ENCODE data around the gene F2RL2.
A peak's percentile ranks its signal among the peaks of the same experiment; 100 is the strongest.
"Not testable (repeated sequence)": the region's sequence is repeated elsewhere in the genome, so short reads cannot be mapped to it uniquely, and the experiment has no call there.

F2RL2 gene

GRCh38 chr5:76620166-76620565 lies 3.0 kb downstream of the F2RL2 start:
- ATAC-seq, result no peak

- ATAC-seq, result no peak
Observed at GRCh38 chr5:76617675-76618074, 5.5 kb downstream of the F2RL2 start.

GRCh38 chr5:76617229-76617628 lies 6.0 kb downstream of the F2RL2 start:
- ATAC-seq, result no peak

- no peak for ATAC-seq
Observed at GRCh38 chr5:76616206-76616605, 7.0 kb downstream of the F2RL2 start.

GRCh38 chr5:76615759-76616158 lies 7.4 kb downstream of the F2RL2 start:
- no peak for ATAC-seq

GRCh38 chr5:76612942-76613341 lies 10.3 kb downstream of the F2RL2 start:
- ATAC-seq, result no peak

GRCh38 chr5:76610196-76610595 lies 13.0 kb downstream of the F2RL2 start:
- ATAC-seq, result no peak

- ATAC-seq, result peak in 1 of 2 donors; percentile 56
Observed at GRCh38 chr5:76608833-76609232, 14.4 kb downstream of the F2RL2 start.

GRCh38 chr5:76607353-76607871 lies 15.8 kb downstream of the F2RL2 start:
- ATAC-seq, result no peak

- no peak for ATAC-seq
Observed at GRCh38 chr5:76606701-76607100, 16.5 kb downstream of the F2RL2 start.

GRCh38 chr5:76604838-76605237 lies 18.4 kb downstream of the F2RL2 start:
- ATAC-seq, result no peak

- ATAC-seq, result not testable (repeated sequence)
Observed at GRCh38 chr5:76603991-76604390, 19.2 kb downstream of the F2RL2 start.

GRCh38 chr5:76602094-76602726 lies 21.0 kb downstream of the F2RL2 start:
- no peak for ATAC-seq

- peak; percentile 51 to 59 for ATAC-seq
Observed at GRCh38 chr5:76601470-76601869, 21.7 kb downstream of the F2RL2 start.

- no peak for ATAC-seq
Observed at GRCh38 chr5:76600716-76601115, 22.5 kb downstream of the F2RL2 start.

GRCh38 chr5:76598531-76598930 lies 24.7 kb downstream of the F2RL2 start:
- no peak for ATAC-seq

- ATAC-seq, result no peak
Observed at GRCh38 chr5:76595755-76596481, 27.3 kb downstream of the F2RL2 start.

- no peak for ATAC-seq
Observed at GRCh38 chr5:76594107-76594506, 29.1 kb downstream of the F2RL2 start.

- ATAC-seq, result no peak
Observed at GRCh38 chr5:76592692-76593091, 30.5 kb downstream of the F2RL2 start.

- ATAC-seq, result no peak
Observed at GRCh38 chr5:76591366-76591765, 31.8 kb downstream of the F2RL2 start.

GRCh38 chr5:76590027-76590426 lies 33.2 kb downstream of the F2RL2 start:
- peak; percentile 53 to 76 for ATAC-seq

GRCh38 chr5:76586531-76586930 lies 36.7 kb downstream of the F2RL2 start:
- no peak for ATAC-seq

- no peak for ATAC-seq
Observed at GRCh38 chr5:76585783-76586217, 37.4 kb downstream of the F2RL2 start.
